ENCODE results near the gene TRIM46.

DNA sequence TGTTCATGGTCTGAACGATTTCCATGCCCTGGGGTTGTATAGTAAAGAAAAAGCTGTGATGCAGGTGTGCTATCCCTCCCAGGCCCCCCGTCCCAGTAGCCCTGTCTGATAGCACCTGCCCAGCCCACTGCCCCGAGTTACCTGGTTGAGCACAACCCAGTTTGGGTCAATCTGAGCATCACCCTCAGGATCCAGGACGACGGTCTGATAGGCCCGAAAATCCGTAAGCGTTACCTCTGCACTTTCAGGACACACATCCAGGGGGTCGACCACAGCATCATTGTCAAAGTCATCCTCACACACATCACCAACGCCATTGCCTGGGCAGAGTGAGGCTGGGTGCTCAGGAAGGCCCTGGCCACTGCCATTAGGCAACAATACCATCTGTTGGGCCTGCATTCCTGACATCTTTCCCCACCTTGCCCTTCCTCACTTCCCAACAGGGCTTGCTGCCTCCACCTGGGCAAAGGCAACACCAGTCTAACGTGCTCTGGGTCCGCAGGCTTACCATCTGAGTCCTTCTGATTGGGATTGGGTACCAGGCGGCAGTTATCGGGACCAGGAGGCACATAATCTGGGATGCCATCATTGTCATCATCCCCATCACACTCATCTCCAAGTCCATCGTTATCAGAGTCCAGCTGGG is 24.4 kb downstream of the TRIM46 start:
- TF ChIP-seq, protein P1, sequence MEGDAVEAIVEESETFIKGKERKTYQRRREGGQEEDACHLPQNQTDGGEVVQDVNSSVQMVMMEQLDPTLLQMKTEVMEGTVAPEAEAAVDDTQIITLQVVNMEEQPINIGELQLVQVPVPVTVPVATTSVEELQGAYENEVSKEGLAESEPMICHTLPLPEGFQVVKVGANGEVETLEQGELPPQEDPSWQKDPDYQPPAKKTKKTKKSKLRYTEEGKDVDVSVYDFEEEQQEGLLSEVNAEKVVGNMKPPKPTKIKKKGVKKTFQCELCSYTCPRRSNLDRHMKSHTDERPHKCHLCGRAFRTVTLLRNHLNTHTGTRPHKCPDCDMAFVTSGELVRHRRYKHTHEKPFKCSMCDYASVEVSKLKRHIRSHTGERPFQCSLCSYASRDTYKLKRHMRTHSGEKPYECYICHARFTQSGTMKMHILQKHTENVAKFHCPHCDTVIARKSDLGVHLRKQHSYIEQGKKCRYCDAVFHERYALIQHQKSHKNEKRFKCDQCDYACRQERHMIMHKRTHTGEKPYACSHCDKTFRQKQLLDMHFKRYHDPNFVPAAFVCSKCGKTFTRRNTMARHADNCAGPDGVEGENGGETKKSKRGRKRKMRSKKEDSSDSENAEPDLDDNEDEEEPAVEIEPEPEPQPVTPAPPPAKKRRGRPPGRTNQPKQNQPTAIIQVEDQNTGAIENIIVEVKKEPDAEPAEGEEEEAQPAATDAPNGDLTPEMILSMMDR (IDR thresholded peaks at IDR 0.05; ENCODE audit: low read length): no peak
- TF ChIP-seq EZH2phosphoT487 (IDR thresholded peaks at IDR 0.05; ENCODE audit: low read length): no peak
